Measurements from ENCODE around the gene SVOPL.

Gene SVOPL

GRCh38 chr7:138658889-138659288 is 42.3 kb downstream of the SVOPL start:
- DNase-seq (ENCODE audit: low spot score): no peak

- no peak for DNase-seq (ENCODE audit: low spot score)
These were observed 43.2 kb downstream of the SVOPL start for GRCh38 chr7:138657854-138658386.

GRCh38 chr7:138656952-138657351 is 44.2 kb downstream of the SVOPL start:
- DNase-seq (ENCODE audit: low spot score): no peak

- no peak for DNase-seq (ENCODE audit: low spot score)
These were observed 46.5 kb downstream of the SVOPL start for GRCh38 chr7:138654616-138655015.

- DNase-seq (ENCODE audit: low spot score): no peak
These were observed 51.7 kb downstream of the SVOPL start for GRCh38 chr7:138649506-138649905.

- DNase-seq (ENCODE audit: low spot score): no peak
These were observed 55.9 kb downstream of the SVOPL start for GRCh38 chr7:138645284-138645683.

GRCh38 chr7:138632826-138633602 is 68.1 kb downstream of the SVOPL start:
- DNase-seq (ENCODE audit: low spot score): no peak

GRCh38 chr7:138632384-138632783 is 68.8 kb downstream of the SVOPL start:
- no peak for DNase-seq (ENCODE audit: low spot score)

- no peak for DNase-seq (ENCODE audit: low spot score)
These were observed 71.0 kb downstream of the SVOPL start for GRCh38 chr7:138630059-138630610.

GRCh38 chr7:138627361-138627760 is 73.8 kb downstream of the SVOPL start:
- DNase-seq (ENCODE audit: low spot score): no peak

- DNase-seq (ENCODE audit: low spot score): no peak
These were observed 74.3 kb downstream of the SVOPL start for GRCh38 chr7:138626846-138627245.

- no peak for DNase-seq (ENCODE audit: low spot score)
These were observed 75.3 kb downstream of the SVOPL start for GRCh38 chr7:138625849-138626230.

GRCh38 chr7:138625084-138625848 is 75.9 kb downstream of the SVOPL start:
- no peak for DNase-seq (ENCODE audit: low spot score)

GRCh38 chr7:138622841-138623240 is 78.3 kb downstream of the SVOPL start:
- no peak for DNase-seq (ENCODE audit: low spot score)

GRCh38 chr7:138618933-138619332 is 82.2 kb downstream of the SVOPL start:
- no peak for DNase-seq (ENCODE audit: low spot score)

- no peak for DNase-seq (ENCODE audit: low spot score)
These were observed 82.7 kb downstream of the SVOPL start for GRCh38 chr7:138618506-138618905.

GRCh38 chr7:138616085-138616484 is 85.1 kb downstream of the SVOPL start:
- DNase-seq (ENCODE audit: low spot score): no peak

- no peak for DNase-seq (ENCODE audit: low spot score)
These were observed 87.5 kb downstream of the SVOPL start for GRCh38 chr7:138613630-138614029.

GRCh38 chr7:138610671-138611170 is 90.4 kb downstream of the SVOPL start:
- no peak for DNase-seq (ENCODE audit: low spot score)

- DNase-seq (ENCODE audit: low spot score): peak; percentile 33
These were observed 92.9 kb downstream of the SVOPL start for GRCh38 chr7:138608275-138608674.

- no peak for DNase-seq (ENCODE audit: low spot score)
These were observed 93.7 kb downstream of the SVOPL start for GRCh38 chr7:138607216-138608126.

GRCh38 chr7:138606236-138606635 is 94.9 kb downstream of the SVOPL start:
- no peak for DNase-seq (ENCODE audit: low spot score)

Measured in AG08395 (cell line).